ENCODE measurements around the gene RIMBP2.

DNA sequence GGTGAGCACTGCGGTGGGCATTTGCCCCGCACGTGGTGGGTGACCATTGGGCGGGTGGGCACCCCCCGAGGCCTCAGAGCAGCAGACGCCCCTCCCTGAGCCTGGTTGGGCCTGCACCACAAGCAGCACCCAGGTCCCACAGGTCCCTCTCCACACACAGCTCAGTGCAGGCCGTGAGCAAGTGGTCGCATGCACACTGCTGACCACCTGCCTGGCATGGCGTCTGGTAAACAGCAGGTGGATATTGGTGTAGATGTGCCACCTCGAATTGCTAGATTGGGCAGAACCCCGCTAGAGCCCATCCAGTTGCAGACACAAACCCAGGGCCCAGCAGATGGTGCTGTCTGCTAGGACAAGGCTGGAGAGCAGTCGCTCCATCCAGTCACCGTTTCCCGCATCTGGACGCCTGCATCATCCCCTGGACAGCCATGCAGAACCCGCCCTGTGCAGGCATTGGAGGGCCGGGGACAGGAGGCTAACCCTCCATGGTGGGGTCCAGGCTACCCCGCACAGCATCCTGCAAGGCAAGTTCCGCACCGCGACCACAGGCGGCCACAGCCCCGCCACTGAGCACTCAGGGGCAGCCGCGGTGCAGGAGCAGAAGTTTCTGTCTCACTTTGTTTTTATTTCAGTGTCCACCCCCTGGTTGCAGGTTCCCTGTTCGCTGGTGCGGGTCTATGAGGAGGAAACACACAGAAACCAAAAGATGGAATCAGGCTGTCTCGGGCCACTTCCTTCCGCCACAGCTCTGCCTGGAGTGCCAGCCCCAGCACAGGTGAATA is 45.6 kb upstream of the RIMBP2 start:
- TF ChIP-seq, protein P1, sequence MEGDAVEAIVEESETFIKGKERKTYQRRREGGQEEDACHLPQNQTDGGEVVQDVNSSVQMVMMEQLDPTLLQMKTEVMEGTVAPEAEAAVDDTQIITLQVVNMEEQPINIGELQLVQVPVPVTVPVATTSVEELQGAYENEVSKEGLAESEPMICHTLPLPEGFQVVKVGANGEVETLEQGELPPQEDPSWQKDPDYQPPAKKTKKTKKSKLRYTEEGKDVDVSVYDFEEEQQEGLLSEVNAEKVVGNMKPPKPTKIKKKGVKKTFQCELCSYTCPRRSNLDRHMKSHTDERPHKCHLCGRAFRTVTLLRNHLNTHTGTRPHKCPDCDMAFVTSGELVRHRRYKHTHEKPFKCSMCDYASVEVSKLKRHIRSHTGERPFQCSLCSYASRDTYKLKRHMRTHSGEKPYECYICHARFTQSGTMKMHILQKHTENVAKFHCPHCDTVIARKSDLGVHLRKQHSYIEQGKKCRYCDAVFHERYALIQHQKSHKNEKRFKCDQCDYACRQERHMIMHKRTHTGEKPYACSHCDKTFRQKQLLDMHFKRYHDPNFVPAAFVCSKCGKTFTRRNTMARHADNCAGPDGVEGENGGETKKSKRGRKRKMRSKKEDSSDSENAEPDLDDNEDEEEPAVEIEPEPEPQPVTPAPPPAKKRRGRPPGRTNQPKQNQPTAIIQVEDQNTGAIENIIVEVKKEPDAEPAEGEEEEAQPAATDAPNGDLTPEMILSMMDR (conservative IDR thresholded peaks at IDR 0.05 in 1 of 2, IDR thresholded peaks at IDR 0.05 in 1 of 2; ENCODE audit: low read depth in 1 of 2, low read length in 2 of 2): peak; percentile 49 to 64
- TF ChIP-seq EZH2 (IDR thresholded peaks at IDR 0.05; ENCODE audit: low read length, missing control alignments): no peak

Data from fibroblast of lung (primary cell).